Activated CD4-positive, CD25-positive, alpha-beta regulatory T cell (primary cell): ENCODE data around the gene ADCY1.

Experiments used
- DNase-seq, 4 experiments: peaks; one replicate each; lab custom pipeline; 2025; lab: John Stamatoyannopoulos, UW

The ADCY1 gene

GRCh38 chr7:45594745-45595535, 20.8 kb downstream of the ADCY1 start:
- no peak for DNase-seq

GRCh38 chr7:45595809-45596664, 21.9 kb downstream of the ADCY1 start:
- no peak for DNase-seq

- DNase-seq = no peak
Measured at GRCh38 chr7:45596665-45597095, 22.5 kb downstream of the ADCY1 start.

- DNase-seq = no peak
Measured at GRCh38 chr7:45597286-45597984, 23.3 kb downstream of the ADCY1 start.

GRCh38 chr7:45598886-45599520, 24.8 kb downstream of the ADCY1 start:
- DNase-seq = no peak

GRCh38 chr7:45599851-45600706, 25.9 kb downstream of the ADCY1 start:
- DNase-seq = no peak

- DNase-seq = no peak
Measured at GRCh38 chr7:45601094-45601493, 26.9 kb downstream of the ADCY1 start.

- DNase-seq = no peak
Measured at GRCh38 chr7:45601816-45602540, 27.8 kb downstream of the ADCY1 start.

GRCh38 chr7:45606050-45606449, 31.9 kb downstream of the ADCY1 start:
- no peak for DNase-seq

- DNase-seq = no peak
Measured at GRCh38 chr7:45606931-45607330, 32.8 kb downstream of the ADCY1 start.

- DNase-seq = no peak
Measured at GRCh38 chr7:45609180-45609579, 35.0 kb downstream of the ADCY1 start.

- DNase-seq = no peak
Measured at GRCh38 chr7:45610019-45610418, 35.9 kb downstream of the ADCY1 start.

- no peak for DNase-seq
Measured at GRCh38 chr7:45610660-45611299, 36.6 kb downstream of the ADCY1 start.

GRCh38 chr7:45617166-45617565, 43.0 kb downstream of the ADCY1 start:
- DNase-seq = no peak

GRCh38 chr7:45622058-45622457, 47.9 kb downstream of the ADCY1 start:
- no peak for DNase-seq

- DNase-seq = no peak
Measured at GRCh38 chr7:45623157-45623556, 49.0 kb downstream of the ADCY1 start.

- DNase-seq = no peak
Measured at GRCh38 chr7:45623740-45624391, 49.7 kb downstream of the ADCY1 start.

- no peak for DNase-seq
Measured at GRCh38 chr7:45624392-45624760, 50.2 kb downstream of the ADCY1 start.

- DNase-seq = no peak
Measured at GRCh38 chr7:45625067-45625466, 50.9 kb downstream of the ADCY1 start.
